HAP-1 (cell line): ENCODE data around the gene MOV10L1.
"Not testable (repeated sequence)": the region's sequence is repeated elsewhere in the genome, so short reads cannot be mapped to it uniquely, and the experiment has no call there.

ENCODE experiments used
- DNase-seq, 2 experiments: peaks; one replicate each; pipeline ENCODE4 v3.0.0-alpha.2; 2016 to 2020; ENCODE audit warnings: low spot score in 2 of 2
- H3K27me3 ChIP-seq: fragments of 250-450 bp; sonication (Bioruptor Pico); 2 replicates; pipeline ENCODE4 v1.5.1; 2020; ENCODE audit warnings: low read depth, mild to moderate bottlenecking, moderate library complexity
- H3K36me3 ChIP-seq: fragments of 250-450 bp; sonication (Bioruptor Pico); replicated peaks from 2 replicates; pipeline ENCODE4 v1.5.1; 2020; ENCODE audit warnings: mild to moderate bottlenecking
- H3K4me1 ChIP-seq: fragments of 250-450 bp; sonication (Bioruptor Pico); 2 replicates; pipeline ENCODE4 v1.5.1; 2020; ENCODE audit warnings: mild to moderate bottlenecking
- H3K4me3 ChIP-seq: fragments of 250-450 bp; sonication (Bioruptor Pico); 2 replicates; pipeline ENCODE4 v1.5.1; 2020; ENCODE audit warnings: mild to moderate bottlenecking, moderate library complexity
- H3K9me3 ChIP-seq: fragments of 250-450 bp; sonication (Bioruptor Pico); 2 replicates; pipeline ENCODE4 v1.5.1; 2020; ENCODE audit warnings: mild to moderate bottlenecking, moderate library complexity
- in situ Hi-C: fragments of 300-500 bp; cut with MboI; formaldehyde crosslinking; loops from 3 replicates; pipeline ENCODE4 v1.14.3; 2020; ENCODE audit warnings: low sequenced_read_pairs, inconsistent platforms, mixed read lengths

MOV10L1 gene

DNA sequence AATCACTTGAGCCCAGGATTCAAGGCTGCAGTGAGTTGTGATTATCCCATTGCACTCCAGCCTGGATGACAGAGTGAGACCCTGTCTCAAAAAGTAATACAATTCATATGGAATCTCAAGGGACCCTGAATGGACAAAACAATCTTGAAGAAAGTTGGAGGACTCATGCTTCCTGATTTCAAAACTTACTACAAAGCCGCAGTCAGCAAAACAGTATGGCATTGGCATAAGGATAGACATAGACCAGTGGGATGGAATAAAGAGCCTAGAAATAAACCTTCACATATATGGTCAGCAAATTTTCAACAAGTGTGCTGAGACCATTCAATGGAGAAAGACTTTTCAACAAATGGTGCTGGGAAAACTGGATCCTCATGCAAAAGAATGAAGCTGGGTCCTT is 113.5 kb downstream of the MOV10L1 start:
- in situ Hi-C loops: no loop called here
- Histone ChIP-seq H3K36me3 (peaks cover 45% of the 10 kb centered on the region), H3K27me3 (no peaks in the 10 kb centered on the region), H3K4me3 (no peak overlapping the region), H3K4me1 (0 out of 2 replicates have a peak, but pooled peaks cover 5% of the 10 kb centered on the region), H3K9me3 (no peaks in the 10 kb centered on the region)
- no peak for DNase-seq

GRCh38 chr22:50204571-50204970 is 114.8 kb downstream of the MOV10L1 start:
- H3K36me3 ChIP-seq: peaks cover 35% of the 10 kb centered on the region
- no peaks in the 10 kb centered on the region for H3K9me3 ChIP-seq
- in situ Hi-C loops: no loop called here
- DNase-seq: no peak
- no peak overlapping the region for H3K4me3 ChIP-seq
- H3K4me1 ChIP-seq: 0 out of 2 replicates have a peak, but pooled peaks cover 5% of the 10 kb centered on the region
- H3K27me3 ChIP-seq: no peaks in the 10 kb centered on the region

DNA sequence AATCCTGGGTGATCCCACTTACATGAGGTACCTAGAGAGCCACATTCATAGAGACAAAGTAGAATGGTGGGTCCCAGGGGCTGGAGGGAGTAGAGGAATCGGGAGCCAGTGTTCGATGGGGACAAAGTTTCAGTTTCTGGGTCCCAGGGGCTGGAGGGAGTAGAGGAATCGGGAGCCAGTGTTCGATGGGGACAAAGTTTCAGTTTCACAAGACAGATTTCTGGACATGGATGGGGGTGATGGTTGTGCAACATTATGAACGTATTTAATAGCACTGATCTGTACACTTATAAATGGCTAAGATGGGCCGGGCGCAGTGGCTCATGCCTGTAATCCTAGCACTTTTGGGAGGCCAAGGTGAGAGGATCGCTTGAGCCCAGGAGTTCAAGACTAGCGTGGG is 115.2 kb downstream of the MOV10L1 start:
- H3K36me3 ChIP-seq: peaks cover 36% of the 10 kb centered on the region
- not testable (repeated sequence) for H3K9me3 ChIP-seq, H3K27me3 ChIP-seq, DNase-seq, H3K4me1 ChIP-seq, H3K4me3 ChIP-seq
- in situ Hi-C loops: loop anchor here (5.0 kb wide), 1 partner anchor 438 kb away; no protein-coding TSS in a partner anchor

- in situ Hi-C loops: loop anchor here (5.0 kb wide), 1 partner anchor 439 kb away; no protein-coding TSS in a partner anchor
- H3K4me1 ChIP-seq: no peaks in the 10 kb centered on the region
- peaks cover 42% of the 10 kb centered on the region for H3K36me3 ChIP-seq
- DNase-seq: no peak
- H3K27me3 ChIP-seq: no peaks in the 10 kb centered on the region
- H3K9me3 ChIP-seq: no peaks in the 10 kb centered on the region
- H3K4me3 ChIP-seq: no peak overlapping the region
These were observed 116.2 kb downstream of the MOV10L1 start for GRCh38 chr22:50205781-50206569.

GRCh38 chr22:50206599-50206998 is 116.8 kb downstream of the MOV10L1 start:
- Histone ChIP-seq H3K4me3 (no peak overlapping the region), H3K9me3 (no peaks in the 10 kb centered on the region), H3K36me3 (peaks cover 46% of the 10 kb centered on the region), H3K27me3 (no peaks in the 10 kb centered on the region), H3K4me1 (no peaks in the 10 kb centered on the region)
- in situ Hi-C loops: loop anchor here (5.0 kb wide), 1 partner anchor 439 kb away; no protein-coding TSS in a partner anchor
- peak; percentile 51 to 78 for DNase-seq

DNA sequence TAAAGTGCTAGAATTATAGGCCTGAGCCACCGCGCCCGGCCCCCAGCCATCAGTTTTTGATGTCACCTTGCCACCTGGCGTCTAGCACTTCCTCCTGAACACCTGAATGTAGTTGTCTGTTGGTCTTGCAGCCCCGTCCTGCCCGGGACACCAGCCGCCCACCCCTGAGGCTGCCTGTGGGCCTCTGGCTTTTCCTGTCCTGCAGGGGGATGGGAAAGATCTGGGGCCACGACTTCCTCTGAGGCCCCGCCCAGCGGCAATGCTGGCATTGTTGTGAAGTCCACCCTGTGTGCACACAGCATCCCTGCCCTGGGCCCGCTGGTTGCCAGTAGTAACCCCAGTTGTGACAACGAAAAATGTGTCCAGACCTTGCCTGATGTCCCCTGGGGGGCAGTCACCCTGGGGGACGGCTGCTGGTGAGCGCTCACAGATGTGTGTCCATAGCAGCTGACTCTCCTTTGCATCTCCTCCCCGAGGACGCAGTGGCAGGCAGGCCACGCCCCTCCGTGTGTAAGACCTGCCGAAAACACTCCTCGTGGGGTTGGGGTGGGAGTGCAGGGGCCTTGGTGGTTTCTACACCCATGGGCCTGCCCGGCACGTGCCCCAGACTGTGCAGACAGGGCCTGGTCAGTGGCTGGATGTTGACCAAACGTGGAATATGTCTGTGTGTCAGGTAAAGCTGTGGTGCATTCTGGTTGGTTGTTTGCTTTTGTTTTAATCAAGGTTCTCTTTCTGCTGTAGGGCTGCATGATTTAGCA is 117.8 kb downstream of the MOV10L1 start:
- no peaks in the 10 kb centered on the region for H3K27me3 ChIP-seq
- peaks cover 55% of the 10 kb centered on the region for H3K36me3 ChIP-seq
- no peaks in the 10 kb centered on the region for H3K4me1 ChIP-seq
- no peak overlapping the region for H3K4me3 ChIP-seq
- in situ Hi-C loops: loop anchor here (5.0 kb wide), 1 partner anchor 440 kb away; no protein-coding TSS in a partner anchor
- DNase-seq: no peak
- no peaks in the 10 kb centered on the region for H3K9me3 ChIP-seq

GRCh38 chr22:50208430-50208938 is 118.7 kb downstream of the MOV10L1 start:
- H3K4me3 ChIP-seq: no peak overlapping the region
- H3K27me3 ChIP-seq: no peaks in the 10 kb centered on the region
- H3K36me3 ChIP-seq: peaks cover 60% of the 10 kb centered on the region
- in situ Hi-C loops: loop anchor here (5.0 kb wide), 1 partner anchor 441 kb away; no protein-coding TSS in a partner anchor
- no peaks in the 10 kb centered on the region for H3K9me3 ChIP-seq
- no peaks in the 10 kb centered on the region for H3K4me1 ChIP-seq
- no peak for DNase-seq

DNA sequence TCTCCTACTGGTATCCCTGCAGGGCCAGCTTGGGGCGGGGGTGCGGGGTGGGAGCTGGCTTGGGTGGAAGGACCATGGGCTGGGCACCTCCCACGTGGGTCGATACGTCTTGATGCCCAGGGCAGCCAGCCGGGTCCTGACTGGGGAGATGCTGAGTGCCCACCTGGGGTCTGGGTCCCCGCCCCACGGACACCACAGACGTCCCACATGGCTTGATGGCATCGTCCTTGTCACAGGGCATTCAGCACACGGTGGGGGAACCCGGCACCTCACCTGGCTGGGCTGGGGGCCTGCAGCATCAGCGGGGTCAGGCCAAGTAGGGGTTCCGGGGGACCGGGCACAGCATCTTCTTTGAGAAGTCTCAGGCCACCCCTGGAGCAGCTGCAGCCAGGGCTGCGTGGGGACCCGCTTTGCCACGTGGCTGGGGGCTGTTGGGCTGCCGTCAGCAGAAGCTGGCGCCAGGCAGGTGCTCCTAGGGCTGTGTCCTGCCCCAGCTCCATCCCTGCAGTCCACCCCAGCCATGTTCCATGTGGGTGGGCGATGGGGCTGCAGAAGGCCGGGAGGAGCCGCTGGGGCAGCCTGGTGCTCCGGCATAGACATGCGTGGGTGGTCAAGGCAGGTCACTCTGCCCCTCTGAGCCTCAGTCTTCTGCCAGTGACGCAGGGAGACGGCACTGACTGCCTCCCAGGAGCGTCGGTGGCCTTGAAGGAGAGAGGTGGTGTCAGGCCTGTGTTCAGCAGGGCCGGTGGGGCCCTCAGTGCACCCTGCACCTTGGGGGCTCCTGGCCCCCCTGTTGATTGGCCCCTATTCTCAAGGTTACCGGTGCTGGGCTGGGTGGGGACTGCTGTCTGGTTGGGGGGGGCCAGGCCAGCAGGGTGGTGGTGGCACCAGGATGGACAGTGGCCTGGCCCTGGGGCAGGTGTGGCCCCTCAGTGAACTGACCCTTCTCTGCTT is 119.4 kb downstream of the MOV10L1 start:
- no peak for DNase-seq
- H3K4me1 ChIP-seq: no peaks in the 10 kb centered on the region
- H3K9me3 ChIP-seq: no peaks in the 10 kb centered on the region
- no peak overlapping the region for H3K4me3 ChIP-seq
- no peaks in the 10 kb centered on the region for H3K27me3 ChIP-seq
- in situ Hi-C loops: loop anchor here (5.0 kb wide), 1 partner anchor 442 kb away; no protein-coding TSS in a partner anchor
- H3K36me3 ChIP-seq: peaks cover 65% of the 10 kb centered on the region

GRCh38 chr22:50209893-50210292 is 120.1 kb downstream of the MOV10L1 start:
- Histone ChIP-seq H3K36me3 (peaks cover 69% of the 10 kb centered on the region), H3K9me3 (no peaks in the 10 kb centered on the region), H3K4me1 (no peaks in the 10 kb centered on the region), H3K4me3 (no peak overlapping the region), H3K27me3 (no peaks in the 10 kb centered on the region)
- in situ Hi-C loops: loop anchor here (5.0 kb wide), 2 partner anchors 278 to 443 kb away; no protein-coding TSS in a partner anchor
- DNase-seq: peak; percentile 44 to 79

- peaks cover 70% of the 10 kb centered on the region for H3K36me3 ChIP-seq
- in situ Hi-C loops: loop anchor here (5.0 kb wide), 1 partner anchor 278 kb away; no protein-coding TSS in a partner anchor
- no peaks in the 10 kb centered on the region for H3K4me1 ChIP-seq
- no peak overlapping the region for H3K4me3 ChIP-seq
- H3K27me3 ChIP-seq: no peaks in the 10 kb centered on the region
- DNase-seq: no peak
- H3K9me3 ChIP-seq: no peaks in the 10 kb centered on the region
These were observed 120.8 kb downstream of the MOV10L1 start for GRCh38 chr22:50210378-50211139.

GRCh38 chr22:50211147-50211546 is 121.3 kb downstream of the MOV10L1 start:
- in situ Hi-C loops: loop anchor here (5.0 kb wide), 1 partner anchor 279 kb away; no protein-coding TSS in a partner anchor
- Histone ChIP-seq H3K4me3 (no peak overlapping the region), H3K36me3 (peaks cover 75% of the 10 kb centered on the region), H3K4me1 (no peaks in the 10 kb centered on the region), H3K27me3 (no peaks in the 10 kb centered on the region), H3K9me3 (no peaks in the 10 kb centered on the region)
- DNase-seq: no peak
